H1 (cell line): ENCODE results near the gene HS1BP3.

Experiments used
- BRCA1 ChIP-seq: IDR thresholded peaks from 2 replicates; pipeline ENCODE4 v1.6.1; 2012; ENCODE audit warnings: low read depth, low read length, improper control_type of control experiment
- CTCF ChIP-seq, 3 experiments: IDR thresholded peaks; 1 replicate in 2 of 3; 2 replicates in 1 of 3; pipeline versions ENCODE4 v1.5.1 to v1.6.1; 2011; ENCODE audit warnings: low read length in 3 of 3, mild to moderate bottlenecking in 3 of 3, inconsistent platforms in 2 of 3, low read depth in 1 of 3, moderate library complexity in 1 of 3; ENCODE audit not compliant: insufficient read depth in 1 of 3; ENCODE audit errors: control extremely low read depth in 1 of 3
- EP300 ChIP-seq, 2 experiments: IDR thresholded peaks; 1 replicate in 1 of 2; 2 replicates in 1 of 2; pipeline ENCODE4 v1.6.1; 2011 to 2012; ENCODE audit warnings: low read depth in 2 of 2, low read length in 2 of 2, mild to moderate bottlenecking in 2 of 2, borderline replicate concordance in 1 of 2, inconsistent platforms in 1 of 2, moderate library complexity in 1 of 2
- EZH2 ChIP-seq: fragments of 200-600 bp; sonication (generic); IDR thresholded peaks from 2 replicates; pipeline ENCODE4 v1.7.1; 2012; ENCODE audit warnings: low read depth, mild to moderate bottlenecking, moderate library complexity, low read length, inconsistent platforms; ENCODE audit not compliant: severe bottlenecking
- HDAC2 ChIP-seq, 2 experiments: fragments of 300-600 bp in 1 of 2; sonication (generic) in 1 of 2; IDR thresholded peaks; 2 replicates each; pipeline ENCODE4 v1.6.1; 2011 to 2012; ENCODE audit warnings: low read depth in 2 of 2, low read length in 2 of 2, mild to moderate bottlenecking in 2 of 2, moderate library complexity in 2 of 2, borderline replicate concordance in 1 of 2, inconsistent platforms in 1 of 2
- MAX ChIP-seq: IDR thresholded peaks from 2 replicates; pipeline ENCODE4 v1.6.1; 2012; ENCODE audit warnings: inconsistent platforms
- NRF1 ChIP-seq: IDR thresholded peaks from 2 replicates; pipeline ENCODE4 v1.6.1; 2011; ENCODE audit warnings: mild to moderate bottlenecking, low read depth, low read length, improper control_type of control experiment
- POLR2A ChIP-seq, 2 experiments: IDR thresholded peaks; 1 replicate in 1 of 2; 2 replicates in 1 of 2; pipeline ENCODE4 v1.6.1; 2011; ENCODE audit warnings: low read depth in 2 of 2, low read length in 2 of 2, mild to moderate bottlenecking in 2 of 2; ENCODE audit errors: control extremely low read depth in 1 of 2
- POLR2AphosphoS5 ChIP-seq: IDR thresholded peaks from 2 replicates; pipeline ENCODE4 v1.6.1; 2011; ENCODE audit warnings: low read depth, low read length
- RAD21 ChIP-seq, 2 experiments: IDR thresholded peaks in 1 of 2; conservative IDR thresholded peaks in 1 of 2; 2 replicates each; pipeline ENCODE4 v1.6.1; 2011; ENCODE audit warnings: low read depth in 2 of 2, low read length in 2 of 2, improper control_type of control experiment in 1 of 2, inconsistent platforms in 1 of 2, mild to moderate bottlenecking in 1 of 2, moderate library complexity in 1 of 2
- ZNF274 ChIP-seq: IDR thresholded peaks from 2 replicates; pipeline ENCODE4 v1.7.0; 2012; ENCODE audit warnings: low read length, borderline replicate concordance; ENCODE audit errors: extremely low read depth

- TF ChIP-seq MAX (no peak), EP300 (IDR thresholded peaks at IDR 0.05; ENCODE audit: borderline replicate concordance in 1 of 2, low read depth in 2 of 2, low read length in 2 of 2) (no peak), CTCF (IDR thresholded peaks at IDR 0.05; ENCODE audit: control extremely low read depth in 1 of 3, insufficient read depth in 1 of 3, low read depth in 1 of 3, low read length in 3 of 3) (no peak), POLR2A (IDR thresholded peaks at IDR 0.05; ENCODE audit: control extremely low read depth in 1 of 2, low read depth in 2 of 2, low read length in 2 of 2) (no peak), EZH2 (no peak), HDAC2 (IDR thresholded peaks at IDR 0.05; ENCODE audit: borderline replicate concordance in 1 of 2, low read depth in 2 of 2, low read length in 2 of 2) (no peak), POLR2AphosphoS5 (no peak), RAD21 (IDR thresholded peaks at IDR 0.05 in 1 of 2, conservative IDR thresholded peaks at IDR 0.05 in 1 of 2; ENCODE audit: low read depth in 2 of 2, low read length in 2 of 2) (no peak), NRF1 (no peak), ZNF274 (no peak), BRCA1 (no peak)
These were observed 9.9 kb upstream of the HS1BP3 start for GRCh38 chr2:20660506-20661420.
